Vein endothelial cell (primary cell): ENCODE results near the gene OR10G7. TPM values are rescaled to one million over a fixed set of nuclear protein-coding genes. Genes with fewer than 3 reads are reported as not detected.

Experiments
- total RNA-seq: library from RNA; depleted of rRNA; stranded (reverse); fragments of >200 nt; gene quantifications from 2 replicates; pipeline ENCODE4 v1.2.3, GENCODE V29; 2012

The OR10G7 gene
- not detected in 2 replicates for total RNA-seq

GRCh38 chr11:124041254-124041653 is at the start of gene OR10G7:
Gene OR10G7 (minus strand): TSS chr11:124041325. CDS start chr11:124039001, 2,324 bp downstream.

GRCh38 chr11:124026498-124026897 is 14.6 kb downstream of the OR10G7 start, which contains the start of gene OR10G8:
Gene OR10G8 (plus strand): TSS chr11:124026798. CDS start chr11:124029623, 2,825 bp downstream.

GRCh38 chr11:124012697-124013096 is 28.4 kb downstream of the OR10G7 start, which contains the start of gene OR10G4:
Gene OR10G4 (plus strand): TSS chr11:124012997. CDS start chr11:124015575, 2,578 bp downstream.

GRCh38 chr11:123995119-123995518 is 46.0 kb downstream of the OR10G7 start, which contains the start of gene OR10G6:
Gene OR10G6 (minus strand): TSS chr11:123995161. CDS start chr11:123995161, 0 bp downstream.

Other genes with a start within 250 kb of the OR10G7 start
- gene OR6M1, start 235.0 kb downstream of the OR10G7 start, total RNA-seq, result not detected in 2 replicates
- gene TMEM225, start 155.7 kb downstream of the OR10G7 start, total RNA-seq, result not detected in 2 replicates
- not detected in 2 replicates for gene OR8D4, start 139.2 kb downstream of the OR10G7 start, total RNA-seq
- not detected in 2 replicates for gene OR4D5, start 101.7 kb downstream of the OR10G7 start, total RNA-seq
- gene OR6T1, start 97.5 kb downstream of the OR10G7 start, total RNA-seq, result not detected in 2 replicates
- not detected in 2 replicates for gene OR10S1, start 63.5 kb downstream of the OR10G7 start, total RNA-seq
- not detected in 2 replicates for gene OR10G6, start 46.2 kb downstream of the OR10G7 start, total RNA-seq
- gene OR10G4, start 28.3 kb downstream of the OR10G7 start, total RNA-seq, result 0.33 TPM in 1 of 2 replicates, not detected in the other
- gene OR10G9, start 18.3 kb downstream of the OR10G7 start, total RNA-seq, result 0.65 TPM in 1 of 2 replicates, not detected in the other
- 0.19 and 0.33 TPM in 2 replicates for gene OR10G8, start 14.5 kb downstream of the OR10G7 start, total RNA-seq
- gene VWA5A, start 74.1 kb upstream of the OR10G7 start, total RNA-seq, result 13.1 and 13.2 TPM in 2 replicates
- not detected in 2 replicates for gene OR10D3, start 142.0 kb upstream of the OR10G7 start, total RNA-seq
- gene OR8G1, start 199.8 kb upstream of the OR10G7 start, total RNA-seq, result not detected in 2 replicates
- not detected in 2 replicates for gene OR8G5, start 215.1 kb upstream of the OR10G7 start, total RNA-seq